HFF-Myc (cell line): Measurements from ENCODE around the gene DCHS1.

Source experiments
- DNase-seq: peaks from one replicate; pipeline ENCODE4 v3.0.0-alpha.2; 2011; ENCODE audit warnings: low read depth; ENCODE audit errors: extremely low read depth
- H3K4me3 ChIP-seq: replicated peaks from 2 replicates; pipeline ENCODE4 v1.5.1; 2011; ENCODE audit warnings: low read depth, mild to moderate bottlenecking, control low read depth, low read length
- TF ChIP-seq, protein P1 (sequence below): IDR thresholded peaks from 2 replicates; pipeline ENCODE4 v1.5.1; 2012; ENCODE audit warnings: mild to moderate bottlenecking, low read depth, low read length, control low read depth; ENCODE audit errors: missing control alignments

The DCHS1 gene

DNA sequence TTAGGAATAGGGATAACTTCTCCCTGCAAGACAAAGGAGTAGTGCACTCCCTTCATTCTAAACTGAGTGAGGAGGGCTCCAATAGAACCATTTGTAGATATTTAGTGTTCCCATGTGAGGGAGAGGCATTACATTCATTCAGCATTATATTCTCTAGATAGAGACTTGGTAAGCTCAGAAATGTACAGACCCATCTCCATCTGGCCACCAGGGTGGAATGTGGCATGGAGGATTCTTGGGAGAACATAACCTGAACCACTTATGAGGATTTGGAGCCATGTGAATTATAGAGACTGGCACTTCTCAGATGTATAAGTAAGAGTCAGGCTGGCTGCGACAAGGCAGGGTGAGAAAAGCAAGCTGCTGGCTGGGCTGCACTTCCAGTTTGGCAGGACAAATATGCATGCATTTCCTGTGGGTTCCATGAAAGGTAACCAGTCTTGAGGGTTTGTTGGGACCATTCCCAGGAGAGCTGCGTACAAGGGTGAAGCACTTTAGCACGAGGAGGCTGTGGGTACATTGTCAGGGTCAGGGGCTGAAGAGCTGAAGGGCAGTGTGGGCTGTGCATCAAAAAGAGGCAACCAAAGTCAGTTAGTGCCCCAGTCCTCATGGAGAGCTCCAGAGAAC is 61.4 kb downstream of the DCHS1 start:
- no peak for DNase-seq
- TF ChIP-seq, protein P1, sequence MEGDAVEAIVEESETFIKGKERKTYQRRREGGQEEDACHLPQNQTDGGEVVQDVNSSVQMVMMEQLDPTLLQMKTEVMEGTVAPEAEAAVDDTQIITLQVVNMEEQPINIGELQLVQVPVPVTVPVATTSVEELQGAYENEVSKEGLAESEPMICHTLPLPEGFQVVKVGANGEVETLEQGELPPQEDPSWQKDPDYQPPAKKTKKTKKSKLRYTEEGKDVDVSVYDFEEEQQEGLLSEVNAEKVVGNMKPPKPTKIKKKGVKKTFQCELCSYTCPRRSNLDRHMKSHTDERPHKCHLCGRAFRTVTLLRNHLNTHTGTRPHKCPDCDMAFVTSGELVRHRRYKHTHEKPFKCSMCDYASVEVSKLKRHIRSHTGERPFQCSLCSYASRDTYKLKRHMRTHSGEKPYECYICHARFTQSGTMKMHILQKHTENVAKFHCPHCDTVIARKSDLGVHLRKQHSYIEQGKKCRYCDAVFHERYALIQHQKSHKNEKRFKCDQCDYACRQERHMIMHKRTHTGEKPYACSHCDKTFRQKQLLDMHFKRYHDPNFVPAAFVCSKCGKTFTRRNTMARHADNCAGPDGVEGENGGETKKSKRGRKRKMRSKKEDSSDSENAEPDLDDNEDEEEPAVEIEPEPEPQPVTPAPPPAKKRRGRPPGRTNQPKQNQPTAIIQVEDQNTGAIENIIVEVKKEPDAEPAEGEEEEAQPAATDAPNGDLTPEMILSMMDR = no peak
- H3K4me3 ChIP-seq = no peak overlapping the region

DNA sequence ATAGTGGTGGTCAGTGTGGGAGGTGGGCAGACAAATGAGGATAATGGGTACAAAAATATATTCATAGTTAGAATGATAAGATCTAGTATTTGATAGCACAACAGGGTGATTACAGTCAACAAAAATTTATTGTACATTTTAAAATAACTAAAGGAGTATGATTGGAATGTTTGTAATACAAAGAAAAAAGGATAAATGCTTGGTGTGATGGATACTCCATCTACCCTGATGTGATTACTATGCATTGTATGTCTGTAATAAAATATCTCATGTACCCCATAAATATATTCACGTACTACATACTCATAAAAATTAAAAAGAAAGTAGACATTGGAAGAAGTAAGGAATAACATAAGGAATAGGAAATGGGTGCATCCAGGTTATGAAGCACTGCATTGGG is 67.6 kb downstream of the DCHS1 start:
- TF ChIP-seq, protein P1 = no peak
- no peak overlapping the region for H3K4me3 ChIP-seq
- DNase-seq = no peak

DNA sequence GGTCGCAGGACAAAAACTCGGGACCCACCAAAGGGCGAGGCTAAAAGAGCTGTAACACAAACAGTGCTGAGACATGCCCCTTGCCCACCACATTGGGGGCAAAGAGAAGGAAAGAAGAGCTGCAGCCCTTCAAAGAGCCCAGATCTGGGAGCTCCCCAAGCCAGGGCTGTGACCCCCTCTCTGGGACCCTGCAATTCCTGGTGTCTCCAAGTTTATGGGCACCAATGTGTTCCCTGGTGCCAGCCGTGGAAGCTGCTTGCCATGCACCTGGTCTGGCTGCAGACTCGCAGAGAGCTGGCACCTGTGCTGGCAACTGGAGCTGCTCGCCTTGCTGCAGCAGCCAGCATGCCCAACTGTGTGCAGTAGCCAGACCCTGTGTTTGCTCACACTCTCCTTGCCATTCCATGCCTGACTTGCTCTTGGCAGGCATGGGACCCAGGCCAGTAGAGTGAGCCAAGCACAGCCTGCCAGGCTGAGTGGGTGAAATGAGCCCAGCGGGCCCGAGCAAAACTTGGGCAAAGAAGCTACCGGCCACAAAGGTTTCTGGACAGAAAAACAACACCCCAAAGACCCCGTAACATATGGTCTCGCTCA is 68.2 kb downstream of the DCHS1 start:
- TF ChIP-seq, protein P1 = no peak
- H3K4me3 ChIP-seq = no peak overlapping the region
- DNase-seq = no peak

DNA sequence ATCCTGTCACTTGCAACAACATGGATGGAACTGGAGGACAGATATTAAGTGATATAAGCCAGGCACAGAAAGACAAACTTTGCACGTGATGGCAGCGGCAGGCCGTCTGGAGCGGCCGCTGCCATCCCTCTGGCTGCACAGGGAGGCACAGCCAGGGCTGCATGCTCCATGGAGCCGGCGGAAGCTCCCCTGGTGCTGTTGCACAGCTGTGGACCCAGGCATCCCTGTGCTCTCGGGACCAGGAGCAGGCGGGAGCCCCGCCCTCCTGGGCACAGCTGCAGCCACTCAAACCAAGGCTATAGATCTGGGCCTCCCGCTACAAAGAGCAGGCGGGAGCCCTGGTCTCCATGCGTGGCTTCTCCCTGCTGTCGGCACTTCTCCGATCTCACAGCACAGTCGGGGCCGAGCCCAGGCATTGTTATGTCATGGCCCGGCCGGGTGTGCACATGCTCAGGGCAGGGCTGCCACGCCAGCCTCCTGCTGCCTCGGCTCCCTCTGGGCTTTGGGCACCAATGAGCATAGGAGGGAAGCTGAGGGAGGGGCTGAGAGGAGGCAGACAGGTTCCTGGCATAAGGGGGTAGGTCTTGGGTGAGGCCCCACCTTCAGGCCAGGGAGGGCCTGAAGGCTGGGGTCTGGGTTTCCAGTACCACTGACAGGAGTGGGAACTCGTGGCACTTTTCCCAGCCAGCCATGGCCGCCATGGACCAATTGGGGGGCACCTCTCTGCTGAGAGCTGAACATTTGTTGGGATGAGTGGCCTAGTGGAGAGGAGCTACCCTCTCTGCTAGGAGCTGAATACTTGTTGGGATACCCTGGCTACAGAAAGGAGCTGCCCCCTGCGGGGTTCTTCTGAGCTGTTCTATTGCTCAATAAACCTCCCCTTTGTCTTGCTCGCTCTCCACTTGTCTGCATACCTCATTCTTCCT is 68.9 kb downstream of the DCHS1 start:
- H3K4me3 ChIP-seq = no peak overlapping the region
- TF ChIP-seq, protein P1 = no peak
- DNase-seq = no peak

DNA sequence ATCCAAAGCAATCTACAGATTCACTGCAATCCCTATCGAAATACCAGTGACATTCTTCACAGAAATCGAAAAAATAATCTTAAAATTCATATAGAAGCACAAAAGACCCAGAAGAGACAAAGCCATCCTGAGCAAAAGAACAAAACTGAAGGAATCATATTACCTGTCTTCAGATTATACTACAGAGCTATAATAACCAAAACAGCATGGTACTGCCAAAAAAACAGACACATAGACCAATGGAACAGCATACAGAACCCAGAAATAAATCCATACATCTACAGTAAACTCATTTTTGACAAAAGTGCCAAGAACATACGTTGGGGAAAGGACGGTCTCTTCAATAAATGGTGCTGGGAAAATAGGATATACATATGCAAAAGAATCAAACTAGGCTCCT is 71.1 kb downstream of the DCHS1 start:
- H3K4me3 ChIP-seq = no peak overlapping the region
- no peak for DNase-seq
- TF ChIP-seq, protein P1 = no peak

DNA sequence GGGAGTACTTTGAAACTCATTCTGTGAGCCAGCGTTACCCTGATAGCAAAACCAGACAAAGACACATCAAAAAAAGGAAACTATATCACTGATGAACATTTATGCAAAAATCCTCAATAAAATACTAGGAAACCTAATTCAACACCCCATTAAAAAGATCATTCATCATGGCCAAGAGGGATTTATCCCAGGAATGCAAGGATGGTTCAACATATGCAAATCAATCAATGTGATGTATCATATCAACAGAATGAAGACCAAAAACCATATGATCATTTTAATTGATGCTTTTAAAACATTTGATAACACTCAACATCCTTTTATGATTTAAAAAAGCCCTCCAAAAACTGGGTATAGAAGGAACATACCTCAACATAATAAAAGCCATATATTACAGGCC is 72.0 kb downstream of the DCHS1 start:
- no peak for DNase-seq
- TF ChIP-seq, protein P1 = no peak
- no peak overlapping the region for H3K4me3 ChIP-seq
